PFSK-1 (cell line): ENCODE measurements around the gene WFDC1.

Experiments
- FOXP2 ChIP-seq: optimal IDR thresholded peaks from 2 replicates; pipeline ENCODE3; 2011; ENCODE audit warnings: borderline replicate concordance, control low read depth, inconsistent platforms; ENCODE audit not compliant: insufficient read depth; ENCODE audit errors: extremely low read length, extremely low read depth
- POLR2AphosphoS5 ChIP-seq: IDR thresholded peaks from 2 replicates; pipeline ENCODE4 v1.6.1; 2012; ENCODE audit warnings: low read depth, mild to moderate bottlenecking, control low read depth, low read length, moderate library complexity
- REST ChIP-seq, 2 experiments: IDR thresholded peaks; 2 replicates each; pipeline versions ENCODE4 v1.6.1 to v1.8.0; 2011 to 2012; ENCODE audit warnings: low read depth in 2 of 2, low read length in 2 of 2, control low read depth in 1 of 2, inconsistent platforms in 1 of 2, mild to moderate bottlenecking in 1 of 2, moderate library complexity in 1 of 2; ENCODE audit not compliant: insufficient read depth in 1 of 2
- SIN3A ChIP-seq: IDR thresholded peaks from 2 replicates; pipeline ENCODE4 v1.6.1; 2012; ENCODE audit warnings: mild to moderate bottlenecking, low read length, moderate library complexity, borderline replicate concordance; ENCODE audit not compliant: insufficient read depth
- TAF1 ChIP-seq: IDR thresholded peaks from 2 replicates; pipeline ENCODE4 v1.6.1; 2012; ENCODE audit warnings: low read length, control low read depth, borderline replicate concordance; ENCODE audit not compliant: insufficient read depth

WFDC1 gene

DNA sequence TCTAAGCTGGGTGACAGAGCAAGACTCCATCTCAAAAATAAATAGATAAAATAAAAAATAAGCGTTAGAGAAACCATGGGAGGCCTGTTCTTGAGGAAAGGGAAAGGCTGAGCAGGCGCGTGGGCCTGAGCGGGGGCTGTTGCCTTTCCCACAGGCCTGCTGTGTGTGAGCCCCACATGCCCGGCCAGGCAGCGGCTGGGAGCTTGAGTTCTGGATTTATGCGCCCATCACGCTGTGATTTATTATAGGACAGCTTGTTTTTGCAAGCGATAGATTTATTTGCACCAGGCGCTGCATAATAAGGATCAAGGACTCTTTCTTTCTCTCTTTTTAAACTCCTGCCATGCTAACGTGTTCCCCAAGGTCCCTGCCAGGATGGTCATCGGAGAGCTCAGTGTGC lies 14.8 kb upstream of the WFDC1 start:
- TF ChIP-seq SIN3A (no peak), REST (IDR thresholded peaks at IDR 0.05; ENCODE audit: insufficient read depth in 1 of 2, low read depth in 2 of 2, low read length in 2 of 2) (no peak), FOXP2 (no peak), POLR2AphosphoS5 (no peak), TAF1 (no peak)

- no peak for TF ChIP-seq TAF1
- no peak for TF ChIP-seq FOXP2
- TF ChIP-seq REST (IDR thresholded peaks at IDR 0.05; ENCODE audit: insufficient read depth in 1 of 2, low read depth in 2 of 2, low read length in 2 of 2): no peak
- TF ChIP-seq POLR2AphosphoS5: no peak
- TF ChIP-seq SIN3A: no peak
Measured at GRCh38 chr16:84281074-84281473, 13.6 kb upstream of the WFDC1 start.

- TF ChIP-seq FOXP2: no peak
- no peak for TF ChIP-seq REST (IDR thresholded peaks at IDR 0.05; ENCODE audit: insufficient read depth in 1 of 2, low read depth in 2 of 2, low read length in 2 of 2)
- no peak for TF ChIP-seq TAF1
- TF ChIP-seq POLR2AphosphoS5: no peak
- TF ChIP-seq SIN3A: no peak
Measured at GRCh38 chr16:84282533-84282932, 12.1 kb upstream of the WFDC1 start.

GRCh38 chr16:84283314-84284153 lies 11.1 kb upstream of the WFDC1 start:
- TF ChIP-seq SIN3A (no peak), REST (IDR thresholded peaks at IDR 0.05; ENCODE audit: insufficient read depth in 1 of 2, low read depth in 2 of 2, low read length in 2 of 2) (no peak), TAF1 (no peak), POLR2AphosphoS5 (no peak), FOXP2 (no peak)
